T-helper 22 cell (primary cell): Measurements from ENCODE around the gene INSIG2.

Source experiments
- DNase-seq: peaks from one replicate; pipeline ENCODE4 v3.0.0-alpha.2; 2020; ENCODE audit warnings: low read depth

Gene INSIG2

DNA sequence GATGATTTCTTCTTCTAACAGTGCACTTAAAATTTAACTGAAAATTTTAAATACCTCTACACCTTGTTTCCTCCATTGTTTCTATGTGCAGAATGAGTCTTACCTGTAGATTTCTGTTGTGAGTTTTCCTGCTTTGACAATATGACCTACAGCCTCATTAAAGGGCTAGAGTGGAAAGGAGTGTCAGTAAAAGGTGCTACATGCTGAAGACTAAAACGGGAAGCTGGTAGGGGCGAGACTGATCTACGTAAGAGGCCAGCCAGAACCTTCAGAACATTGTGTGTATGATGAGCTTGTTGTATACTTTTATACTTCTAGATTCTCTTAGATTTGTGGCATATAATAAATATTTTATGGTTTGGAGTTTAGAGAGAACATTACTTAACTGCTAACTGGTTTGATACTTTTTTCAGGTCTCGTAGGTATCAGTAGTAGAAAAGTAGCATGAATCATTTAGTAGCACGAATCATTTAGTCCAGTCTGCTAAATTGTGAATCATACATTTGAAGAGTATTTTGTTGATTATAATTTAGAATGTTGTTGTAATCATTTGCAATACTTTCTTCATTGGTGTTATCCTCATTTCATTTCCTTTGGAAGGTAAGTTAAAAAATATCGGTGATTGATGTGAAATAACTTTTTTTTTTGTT lies 14.3 kb downstream of the INSIG2 start:
- no peak for DNase-seq

DNA sequence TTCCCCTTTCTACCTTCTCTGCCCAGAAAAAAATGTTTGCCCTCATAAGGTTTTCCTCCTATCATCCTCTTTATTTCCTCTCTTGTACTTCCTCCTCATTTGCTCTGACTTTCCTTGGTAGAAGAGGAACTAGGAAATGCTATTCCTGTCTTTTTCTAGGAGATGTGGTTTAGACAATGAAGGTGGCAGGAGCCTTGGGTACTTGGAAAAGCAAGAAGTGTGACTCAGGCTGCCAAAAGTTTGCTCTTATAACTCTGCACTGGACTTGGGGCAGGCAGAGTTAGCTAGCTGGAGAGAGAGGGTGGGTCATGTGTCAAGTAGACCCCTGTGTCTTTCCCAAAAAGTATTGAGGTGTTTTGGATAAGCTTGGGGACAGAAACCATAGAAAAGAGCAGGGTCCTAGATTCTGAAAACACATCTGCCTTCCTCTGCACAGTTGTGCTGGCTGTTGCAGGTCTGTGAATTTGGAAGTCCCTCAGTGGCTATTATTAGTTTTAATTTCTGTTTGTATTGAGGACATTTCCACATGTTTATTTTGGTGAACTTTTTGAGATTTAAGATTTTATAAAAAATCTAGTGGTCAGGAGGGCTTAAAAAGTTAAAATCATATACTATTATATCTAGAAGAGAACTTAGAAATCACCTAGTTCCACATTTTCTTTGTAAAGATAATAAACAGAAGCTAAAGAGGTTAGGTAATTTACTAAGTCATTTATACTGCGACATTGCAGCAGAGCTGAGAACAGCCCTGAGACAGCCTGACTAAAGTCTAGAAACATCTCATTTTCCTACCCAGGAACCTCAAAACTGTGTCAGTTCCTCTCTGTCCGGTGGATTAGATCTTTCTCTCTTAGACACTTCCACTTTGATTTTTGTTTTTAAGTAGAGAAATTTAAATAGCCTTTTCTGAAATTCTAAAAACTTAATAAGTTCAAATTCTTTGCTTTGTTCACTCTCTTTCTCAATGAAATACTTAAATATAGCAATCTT lies 16.0 kb downstream of the INSIG2 start:
- no peak for DNase-seq

DNA sequence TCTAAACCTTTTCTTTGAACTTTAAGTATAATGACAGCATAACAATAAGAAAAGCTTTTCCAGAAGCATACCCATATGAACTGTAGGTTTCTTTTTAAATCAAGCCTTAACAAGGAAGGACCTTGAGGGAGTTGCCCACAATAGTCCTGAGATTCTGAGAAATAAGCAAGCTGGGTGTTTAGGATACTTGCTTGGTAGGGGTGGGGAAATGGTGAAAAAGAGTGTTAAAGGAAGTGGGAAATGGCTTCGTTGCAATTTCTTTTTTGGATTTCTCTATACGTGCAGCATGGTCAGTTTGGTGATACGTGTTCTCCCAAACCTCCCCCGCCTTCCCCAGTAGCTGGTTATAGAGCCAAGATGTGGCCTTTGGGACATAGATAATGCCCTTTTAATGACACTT lies 17.2 kb downstream of the INSIG2 start:
- DNase-seq, result no peak

DNA sequence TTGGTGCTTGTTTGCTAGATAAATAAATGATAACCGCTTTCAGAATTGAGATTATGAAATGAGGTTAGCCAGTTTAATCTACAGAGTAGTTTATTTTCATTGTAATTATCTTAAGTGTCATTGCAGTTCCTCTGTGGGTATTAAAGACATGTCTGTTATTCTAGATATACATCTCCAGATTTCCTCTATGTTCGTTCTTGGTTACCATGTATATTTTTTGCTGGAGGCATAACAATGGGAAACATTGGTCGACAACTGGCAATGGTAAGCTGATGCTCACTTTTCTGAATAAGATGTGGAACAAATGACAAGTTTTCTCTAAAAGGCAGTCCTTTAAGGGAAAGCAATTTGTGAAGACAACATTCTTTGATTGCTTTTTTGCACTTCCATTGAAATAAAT lies 18.7 kb downstream of the INSIG2 start:
- DNase-seq, result no peak

DNA sequence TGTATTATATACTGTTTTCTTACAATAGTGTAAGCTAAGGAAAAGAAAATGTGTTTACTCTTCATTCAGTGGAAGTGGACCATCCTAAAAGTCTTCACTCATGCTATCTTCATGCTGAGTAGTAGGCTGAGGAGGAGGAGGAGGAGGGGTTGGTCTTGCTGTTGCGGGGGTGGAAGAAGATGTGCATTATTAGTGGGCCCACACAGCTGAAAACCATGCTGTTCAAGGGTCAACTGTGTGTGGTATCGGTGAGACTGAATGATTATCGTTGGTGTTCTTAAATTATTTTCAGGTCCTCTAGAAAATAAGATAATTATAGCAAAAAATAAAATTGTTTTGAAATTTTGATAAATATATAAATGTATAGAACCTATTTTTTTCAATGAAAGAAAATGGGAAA lies 22.0 kb downstream of the INSIG2 start:
- no peak for DNase-seq

DNA sequence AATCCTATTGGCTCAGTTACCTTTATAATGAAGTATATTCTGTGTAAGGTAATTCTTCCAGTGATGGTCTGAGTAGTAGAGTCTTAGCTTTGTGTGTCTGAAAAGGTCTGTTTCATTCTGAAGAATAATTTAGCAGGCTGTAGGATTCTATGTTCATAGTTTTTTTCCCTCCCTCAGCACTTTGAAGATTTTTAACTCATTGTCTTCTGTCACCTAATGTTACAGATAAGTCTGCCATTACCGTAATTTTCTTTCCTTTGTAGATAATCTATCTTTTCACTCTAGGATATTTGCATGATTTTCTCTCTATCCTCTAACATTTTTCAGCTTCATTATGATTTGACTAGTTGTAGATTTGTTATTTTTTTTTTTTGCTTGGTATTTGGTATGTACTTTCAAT lies 22.7 kb downstream of the INSIG2 start:
- DNase-seq, result no peak

DNA sequence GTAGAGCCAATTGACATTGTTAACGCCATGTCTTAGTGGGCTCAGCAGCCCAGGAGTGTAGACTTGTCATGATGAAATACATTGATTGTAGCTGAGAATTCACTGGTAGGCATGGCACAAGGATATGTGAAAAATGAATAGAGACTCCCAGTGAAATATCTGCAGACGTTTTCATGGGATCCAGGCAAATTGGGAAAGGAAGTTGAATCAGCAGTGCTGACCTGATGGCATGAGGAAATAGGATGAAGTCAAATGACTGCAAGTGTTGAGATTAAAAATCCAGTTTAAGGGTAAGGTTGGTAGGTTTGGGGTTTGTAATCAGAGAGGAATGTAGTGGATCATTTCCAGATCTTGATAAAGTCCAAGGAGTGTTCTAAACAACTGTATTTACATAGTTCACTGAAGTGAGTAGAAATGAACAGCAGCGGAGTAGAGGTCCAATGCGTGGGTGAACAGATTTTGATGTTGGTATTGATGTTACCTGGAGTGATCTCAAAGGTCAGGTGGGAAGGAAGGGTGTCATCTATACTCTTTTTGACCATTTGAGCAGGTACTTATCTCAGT lies 24.6 kb downstream of the INSIG2 start:
- no peak for DNase-seq

DNA sequence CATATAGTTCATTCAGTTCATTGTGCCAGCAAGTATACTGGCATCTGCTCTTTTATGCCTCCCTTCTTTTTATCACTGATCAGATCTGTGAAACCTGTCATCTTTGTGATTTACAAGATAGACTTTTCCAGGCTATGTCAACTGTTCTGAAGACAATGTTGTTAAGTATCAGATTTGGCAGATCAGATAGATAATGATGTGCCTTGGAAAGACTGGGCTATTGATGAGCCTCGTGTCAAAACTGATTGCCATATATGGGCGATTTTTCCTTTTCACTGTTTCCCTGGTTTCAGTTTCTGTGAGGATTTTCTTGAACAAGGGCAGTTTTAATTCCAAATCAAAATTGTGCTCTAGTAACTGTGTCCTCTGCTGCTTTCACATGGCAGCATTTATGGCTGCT lies 26.6 kb downstream of the INSIG2 start:
- no peak for DNase-seq

DNA sequence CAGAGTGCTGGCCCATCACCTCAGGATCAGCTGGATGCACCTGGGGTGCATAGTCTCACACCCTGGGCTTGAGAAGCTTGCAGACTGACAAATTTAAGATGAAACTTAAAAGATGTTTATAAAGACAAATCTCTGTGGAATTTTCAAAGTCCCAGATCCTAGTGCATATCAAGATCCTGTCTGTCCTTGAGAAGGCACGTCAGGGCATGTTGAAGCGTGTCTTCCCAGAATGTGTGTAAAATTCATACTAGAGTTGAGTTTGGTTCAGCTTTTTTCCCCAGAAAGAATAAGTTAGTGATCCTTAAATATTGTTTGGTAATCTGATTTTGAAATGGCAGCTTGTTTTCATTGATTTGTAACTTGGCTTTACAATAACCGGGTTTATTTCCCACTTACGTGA lies 27.5 kb downstream of the INSIG2 start:
- DNase-seq, result no peak

DNA sequence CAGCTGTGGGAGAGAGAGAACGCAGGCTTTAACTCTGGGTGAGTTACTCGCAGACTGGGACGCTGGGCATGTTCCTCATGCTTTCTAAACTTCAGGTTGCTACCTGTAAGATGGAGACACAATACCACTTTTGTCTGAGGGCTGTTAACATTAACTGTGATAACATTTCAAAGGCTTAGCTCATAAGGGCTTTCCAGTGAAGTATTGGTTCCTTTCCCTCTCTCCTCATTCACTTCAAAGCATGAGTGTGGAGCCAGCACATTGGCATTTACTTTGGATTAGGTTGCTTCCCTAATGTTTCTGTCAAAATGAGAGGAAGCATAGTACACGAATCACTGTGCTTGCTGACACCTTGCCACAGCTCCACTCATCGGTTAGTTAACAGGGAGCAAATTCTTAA lies 30.2 kb downstream of the INSIG2 start:
- no peak for DNase-seq

DNA sequence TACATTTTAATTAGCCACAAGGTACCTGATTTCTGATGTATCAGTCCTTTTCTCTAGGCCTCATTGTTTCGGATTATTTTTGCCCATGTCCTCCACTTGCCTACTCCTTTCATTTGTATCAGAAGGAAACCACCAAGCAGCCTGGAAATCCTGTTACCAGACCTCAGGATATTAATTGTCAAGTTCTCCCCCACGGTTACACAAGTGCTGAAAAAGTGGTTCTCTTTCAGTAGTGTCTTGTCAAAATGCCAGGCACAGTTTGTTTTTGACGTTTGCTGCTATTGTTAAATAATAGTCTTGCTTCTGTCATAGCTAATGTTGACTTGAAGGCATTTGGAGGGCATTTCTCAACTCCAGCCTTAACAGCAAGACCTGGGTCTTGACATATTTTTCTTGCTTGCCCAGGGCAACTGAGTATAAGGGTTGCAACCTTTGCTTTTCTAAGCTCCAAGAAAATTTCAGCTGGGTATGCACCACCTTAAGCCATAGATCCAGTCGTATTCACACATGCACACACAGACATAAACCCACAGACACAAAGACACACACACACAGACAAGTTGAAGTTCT lies 31.0 kb downstream of the INSIG2 start:
- no peak for DNase-seq

DNA sequence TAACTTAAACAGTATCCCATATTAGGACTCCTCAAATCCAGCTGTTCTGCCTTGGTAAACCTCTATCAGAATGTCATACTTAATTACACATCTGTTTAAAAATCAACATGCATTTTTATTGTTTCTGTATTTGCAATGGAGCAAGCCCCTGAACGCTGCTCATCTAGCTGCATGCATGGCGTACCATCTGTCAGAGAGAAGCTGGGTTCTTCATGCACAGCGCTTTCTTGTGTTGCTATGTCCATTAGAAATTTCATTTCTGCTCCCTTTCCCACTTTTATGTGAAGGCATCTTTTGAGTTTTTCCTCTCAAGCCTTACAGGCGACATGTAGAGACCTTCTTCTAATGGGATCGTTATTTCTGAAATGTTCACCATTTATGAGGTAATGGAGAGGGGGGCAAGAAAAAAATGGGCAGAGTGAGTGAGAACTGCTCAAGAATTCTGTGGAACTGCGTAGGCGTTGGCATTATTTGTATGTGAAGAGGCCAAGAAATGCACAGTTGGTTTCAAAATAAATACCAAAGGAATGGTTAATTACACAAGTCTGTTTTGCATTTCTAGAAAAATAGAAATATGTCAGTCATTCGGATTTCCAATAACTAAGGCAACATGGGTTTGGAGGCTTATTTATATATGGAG lies 31.6 kb downstream of the INSIG2 start:
- DNase-seq, result no peak

DNA sequence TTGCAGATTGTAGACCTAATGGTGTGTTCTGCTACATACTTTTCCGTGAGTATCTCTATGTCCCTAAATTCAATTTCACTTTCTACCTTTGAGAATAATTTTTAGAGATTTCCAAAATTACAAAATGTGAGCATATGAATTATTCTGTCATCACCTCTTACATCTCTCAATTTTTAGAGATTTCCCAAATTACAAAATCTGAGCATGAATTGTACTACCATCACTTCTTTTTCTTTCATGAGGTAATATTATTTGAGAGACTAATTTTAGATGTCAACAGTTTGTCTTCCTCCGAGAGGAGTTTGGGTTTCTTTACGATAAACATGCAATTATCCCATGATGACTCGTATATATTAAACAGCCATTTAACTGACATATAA lies 32.1 kb downstream of the INSIG2 start:
- DNase-seq, result no peak

DNA sequence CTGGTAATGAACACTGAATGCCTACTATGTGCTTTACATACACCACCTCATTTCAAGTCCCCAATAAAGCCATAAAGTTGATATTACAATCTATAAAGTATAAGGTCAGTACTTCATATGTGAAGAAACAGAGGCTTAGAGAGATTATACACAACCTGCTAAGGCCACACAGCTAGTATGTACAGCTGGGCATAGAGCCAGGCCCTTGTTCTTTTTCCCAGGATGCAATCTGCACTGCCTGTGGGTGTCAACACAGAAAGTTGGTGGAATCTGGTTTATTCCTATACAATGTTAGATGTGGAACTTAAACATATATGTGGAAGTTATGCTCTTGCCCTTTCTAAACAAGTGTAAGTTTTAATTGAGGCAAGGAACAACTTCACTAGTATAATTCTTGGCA lies 32.8 kb downstream of the INSIG2 start:
- no peak for DNase-seq

DNA sequence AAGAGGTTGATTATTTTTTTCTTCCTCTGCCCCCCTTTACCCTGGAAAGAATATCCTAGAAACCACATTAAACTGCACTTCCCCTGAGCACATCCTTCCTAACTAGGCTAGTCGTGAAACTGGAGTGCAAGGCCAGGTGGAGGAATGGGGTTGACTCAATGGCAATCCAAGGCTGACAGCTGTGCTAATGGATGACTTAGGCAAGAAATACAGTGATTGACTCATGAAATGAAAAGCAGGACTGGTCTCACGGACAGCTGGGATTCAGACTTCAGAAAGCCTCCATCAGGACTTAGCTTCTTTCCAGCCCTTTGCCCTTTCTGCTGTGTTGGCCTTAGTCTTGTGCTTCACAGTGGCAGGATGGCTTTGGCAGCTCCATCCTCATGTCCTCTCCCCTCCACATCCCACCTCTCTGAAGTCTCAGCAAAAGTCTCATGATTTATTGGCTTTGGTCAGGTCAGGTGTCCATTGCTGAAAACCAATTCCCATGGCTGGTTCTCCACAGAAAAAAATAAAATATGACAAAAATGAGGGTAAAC lies 33.8 kb downstream of the INSIG2 start:
- no peak for DNase-seq

DNA sequence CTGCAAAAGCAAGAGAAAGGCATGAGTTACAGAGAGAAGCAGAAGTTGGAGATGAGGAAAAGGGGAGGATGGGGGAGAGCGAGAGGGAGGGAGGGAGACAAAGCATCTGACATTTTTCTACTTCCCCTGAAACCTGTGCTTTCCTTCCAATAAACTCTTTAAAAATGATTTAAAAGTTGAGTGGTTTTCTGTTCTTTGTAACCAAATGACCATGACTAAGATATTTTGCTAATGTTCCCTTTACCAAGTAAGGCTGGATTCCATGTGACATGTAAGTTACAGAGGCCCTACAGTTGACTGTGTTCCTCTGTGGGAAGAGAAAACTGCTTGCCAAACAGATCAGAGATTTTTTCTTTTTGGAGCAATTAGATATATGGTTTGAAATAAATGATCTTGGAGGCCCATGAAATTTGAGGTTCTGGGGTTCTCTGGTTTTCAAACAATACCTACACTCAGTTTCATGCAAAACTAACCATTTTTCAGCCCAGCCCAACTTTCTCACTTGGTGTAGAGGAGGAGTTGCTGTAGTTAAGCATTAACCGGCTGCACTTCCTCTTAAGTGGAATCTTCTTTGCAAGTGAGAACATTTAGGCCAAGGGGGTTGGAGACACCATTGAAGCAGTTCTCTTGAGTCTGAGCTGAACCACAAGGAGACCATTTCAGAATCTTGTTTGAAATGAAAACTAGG lies 34.5 kb downstream of the INSIG2 start:
- DNase-seq, result no peak

DNA sequence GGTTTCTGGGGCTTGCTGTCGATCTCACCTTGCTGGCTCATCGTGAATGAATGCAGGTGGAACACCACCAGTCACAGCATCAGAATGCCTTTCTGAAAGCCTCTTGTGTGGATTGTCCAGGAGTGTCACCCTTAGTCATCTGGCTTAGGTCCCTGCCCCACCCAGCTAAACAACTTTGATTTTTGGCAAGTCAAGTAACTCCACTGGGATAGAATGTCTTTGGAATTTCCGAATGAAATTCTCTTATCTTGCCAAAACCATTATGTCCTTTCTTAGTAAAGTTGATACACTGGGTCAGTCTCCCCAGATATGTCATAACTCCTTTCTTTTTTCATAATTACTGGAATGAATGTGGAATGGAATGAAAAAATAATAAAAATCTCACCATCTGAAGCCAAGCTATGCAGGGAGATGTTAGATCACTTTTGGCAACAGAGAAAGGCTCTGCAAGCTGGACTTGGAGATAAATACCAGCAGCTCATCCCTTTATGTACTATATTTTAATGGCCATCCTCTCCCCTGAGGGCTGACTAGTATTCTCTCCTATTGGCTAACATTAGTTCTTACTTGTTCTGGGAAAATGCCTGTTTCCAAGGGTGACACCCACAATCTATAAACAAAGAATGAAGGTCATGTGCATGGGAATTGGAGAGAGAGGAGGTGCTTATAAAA lies 35.4 kb downstream of the INSIG2 start:
- DNase-seq, result no peak

DNA sequence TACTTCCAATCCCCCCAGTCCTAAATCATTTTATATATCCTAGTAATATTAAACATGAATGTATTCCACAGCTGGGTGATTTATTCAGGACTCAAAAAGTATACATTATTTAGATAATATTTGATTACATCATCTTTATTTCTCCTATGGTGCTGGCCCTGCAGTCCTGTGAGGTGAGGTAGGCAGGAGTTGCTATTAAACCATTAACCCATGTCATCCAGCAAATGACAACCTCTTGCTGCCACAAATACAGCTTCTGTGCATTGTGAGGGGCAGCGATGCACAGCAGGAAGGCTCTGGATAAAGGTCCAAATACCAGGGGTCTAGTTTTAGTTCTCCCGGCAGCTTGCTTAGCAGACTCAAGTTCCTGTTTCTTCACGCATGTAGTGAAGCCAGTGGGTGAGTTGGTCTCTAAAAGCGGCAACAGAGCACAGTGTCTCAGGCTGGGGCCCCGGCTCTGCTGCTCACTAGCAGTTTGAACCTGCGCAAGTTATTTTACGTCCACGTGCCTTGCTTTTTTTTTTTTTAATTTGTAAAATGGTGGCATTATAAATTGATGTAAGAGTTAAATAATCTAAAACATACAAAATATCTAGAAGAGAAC lies 36.1 kb downstream of the INSIG2 start:
- no peak for DNase-seq

DNA sequence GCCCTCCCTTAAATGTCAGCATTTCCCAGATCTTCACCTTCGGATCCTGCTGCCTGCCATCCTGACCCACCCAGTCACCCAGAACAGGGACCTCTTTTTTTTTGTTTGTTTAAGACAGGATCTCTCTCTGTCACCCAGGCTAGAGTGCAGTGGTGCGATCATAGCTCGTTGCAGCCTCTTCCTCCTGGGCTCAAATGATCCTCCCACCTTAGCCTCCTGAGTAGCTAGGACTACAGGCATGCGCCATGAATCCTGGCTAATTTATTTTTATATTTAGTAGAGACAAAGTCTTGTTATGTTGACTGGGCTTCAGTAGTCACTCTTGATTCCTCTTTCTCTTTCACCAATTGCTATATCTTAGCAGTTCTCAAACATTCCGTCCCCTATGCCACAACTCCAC lies 39.0 kb downstream of the INSIG2 start:
- DNase-seq, result no peak

DNA sequence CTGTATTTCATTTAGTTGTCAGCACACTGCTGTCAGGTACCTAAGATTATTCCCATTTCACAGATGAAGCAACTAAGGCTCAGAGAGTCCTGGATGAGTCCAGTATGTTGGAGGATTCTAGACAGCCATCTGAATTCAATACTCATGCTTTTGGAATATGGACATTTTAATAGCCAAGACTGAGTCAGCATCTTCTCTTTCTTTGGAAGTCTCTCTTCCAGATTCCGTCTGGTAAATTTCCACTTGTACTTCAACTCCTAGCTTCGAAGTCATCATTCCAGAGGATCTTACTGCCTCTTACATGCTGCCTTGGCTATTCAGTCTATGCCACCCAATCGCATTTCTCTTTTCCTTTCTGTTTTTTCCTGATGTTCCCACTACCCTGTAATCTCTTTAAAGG lies 40.6 kb downstream of the INSIG2 start:
- DNase-seq, result no peak

DNA sequence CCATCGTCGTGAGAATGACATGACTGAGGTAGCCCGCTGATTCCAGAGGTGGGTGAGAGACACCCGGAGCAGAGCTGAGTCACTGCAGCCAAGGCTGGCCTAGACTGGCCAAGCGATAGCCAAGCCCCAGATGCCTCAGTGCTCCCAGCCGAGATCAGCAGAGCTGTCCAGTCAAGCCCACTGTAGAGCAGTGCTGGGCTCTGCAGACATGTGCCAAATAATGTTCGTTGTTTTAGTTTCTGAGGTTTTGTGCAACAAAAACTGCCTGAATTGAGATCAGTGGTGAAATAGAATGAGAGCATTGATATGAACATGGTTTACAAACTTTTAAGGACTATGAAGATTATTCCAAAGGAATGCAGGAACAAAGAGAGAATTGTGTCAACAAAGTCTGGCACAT lies 42.1 kb downstream of the INSIG2 start:
- no peak for DNase-seq
